NCI-H2227 (cell line): Measurements from ENCODE around the gene PAX3.

Experiments used
- DNase-seq: peaks from one replicate; lab custom pipeline; 2025; ENCODE audit not compliant: unreplicated experiment; lab: John Stamatoyannopoulos, UW

Gene PAX3

DNA sequence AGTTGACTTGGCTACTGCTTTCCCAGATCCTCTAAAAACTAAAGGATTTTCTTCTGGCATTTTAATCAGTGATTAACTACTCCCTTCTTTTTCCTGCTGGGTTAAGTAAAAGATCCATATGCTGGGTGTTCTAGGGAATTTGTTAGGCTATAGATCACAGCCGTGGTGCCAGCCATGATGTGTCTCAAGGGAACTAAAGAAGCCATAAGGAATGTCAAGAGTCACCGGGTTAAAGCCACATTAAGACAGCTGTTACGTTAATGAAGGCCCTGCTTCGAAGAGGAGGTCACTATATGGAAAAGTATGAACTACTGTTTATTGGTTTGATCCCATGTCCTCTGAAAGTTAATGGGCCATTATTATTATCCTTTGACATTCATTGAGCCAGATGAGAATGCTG is 70.7 kb downstream of the PAX3 start:
- no peak for DNase-seq

DNA sequence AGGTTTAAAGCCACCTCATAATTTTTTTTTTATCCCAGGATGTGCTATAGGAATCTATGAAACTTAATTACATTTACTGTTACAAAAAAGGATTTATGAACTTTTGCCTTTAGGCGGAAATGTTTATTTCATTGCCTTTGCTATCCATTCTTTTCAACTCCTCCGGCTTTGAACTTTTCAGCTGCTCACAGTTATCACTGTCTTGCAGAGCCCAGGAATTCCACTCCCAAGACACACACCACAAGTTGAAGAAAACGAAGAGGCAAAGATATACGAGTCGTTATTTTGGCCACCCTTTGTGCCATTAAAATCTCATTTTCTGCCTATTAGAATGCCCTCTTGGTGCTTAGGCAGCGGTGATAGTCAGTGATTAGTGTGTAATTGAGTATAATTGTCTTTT is 80.0 kb downstream of the PAX3 start:
- DNase-seq, result no peak

DNA sequence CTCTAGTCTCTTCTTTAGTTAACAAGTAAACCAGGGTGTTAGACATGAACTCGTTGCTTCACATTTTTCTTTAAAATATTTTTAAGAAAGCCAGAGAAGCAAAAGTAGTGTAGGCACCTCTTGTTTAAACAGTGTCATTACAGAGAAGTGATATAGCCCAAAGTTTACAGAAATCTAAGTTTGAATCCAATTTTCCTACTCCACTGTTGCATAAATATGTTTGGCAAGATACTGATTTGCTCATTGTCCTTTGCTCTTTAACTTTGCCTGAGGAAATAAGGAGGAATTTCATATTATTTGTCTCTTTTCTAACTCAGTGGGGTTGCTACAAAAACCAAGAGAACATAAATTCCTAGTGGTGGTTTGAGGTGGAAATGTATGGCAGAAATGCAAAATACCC is 81.1 kb downstream of the PAX3 start:
- DNase-seq, result no peak

DNA sequence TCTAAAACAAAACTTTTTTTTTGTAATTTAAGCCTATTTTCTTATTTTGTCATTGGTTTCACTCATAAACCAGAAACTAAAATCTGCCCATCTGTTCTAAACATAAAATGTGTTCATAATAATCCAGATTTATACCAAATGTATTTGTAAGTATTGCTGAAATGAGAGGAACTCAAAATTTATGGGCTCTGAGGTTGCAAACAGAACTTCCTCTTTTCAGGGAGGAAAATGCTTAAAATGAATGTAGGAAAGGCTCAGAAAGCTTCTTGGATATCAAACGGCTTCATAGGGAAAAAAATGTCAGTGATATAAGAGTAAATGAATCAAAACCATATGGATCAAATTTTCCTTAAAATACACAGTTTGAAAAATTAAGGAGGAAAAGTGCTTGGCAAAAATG is 83.9 kb downstream of the PAX3 start:
- DNase-seq, result no peak

DNA sequence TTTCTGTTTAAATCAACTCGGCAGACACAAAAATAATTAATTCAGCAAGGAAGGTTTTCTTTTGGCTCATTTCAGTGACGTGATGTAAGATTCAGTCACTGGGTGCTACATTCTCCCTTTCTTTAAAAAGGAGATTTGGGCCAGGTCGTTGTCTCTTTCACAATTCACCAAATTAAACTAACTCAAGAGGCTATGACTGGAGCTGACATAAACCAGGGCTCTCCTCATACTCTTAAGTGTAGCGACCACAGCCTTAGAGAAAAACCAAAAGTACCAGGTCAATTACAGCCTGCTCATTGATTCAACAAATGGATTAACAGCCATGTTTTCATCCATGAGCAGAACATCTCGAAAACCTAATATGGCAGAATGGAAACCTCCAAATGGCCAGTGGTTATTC is 85.7 kb downstream of the PAX3 start:
- DNase-seq, result no peak

DNA sequence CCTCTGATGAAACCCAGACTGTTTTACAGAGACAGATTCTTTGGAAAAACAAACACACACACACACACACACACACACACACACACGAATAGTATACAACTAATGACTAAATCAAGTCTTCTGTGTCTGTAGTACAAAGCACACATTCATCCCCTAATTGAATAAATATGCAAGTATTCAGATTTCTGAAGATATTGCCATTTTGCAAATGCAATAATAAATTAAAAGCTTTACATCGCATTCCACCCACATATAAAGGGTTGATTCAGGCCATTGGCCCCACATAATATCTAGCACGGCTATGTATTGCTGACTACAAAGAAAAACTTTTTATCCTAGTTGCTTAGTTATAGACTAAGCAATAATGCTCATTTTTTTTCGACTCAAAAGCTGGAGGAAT is 86.2 kb downstream of the PAX3 start:
- DNase-seq, result no peak

DNA sequence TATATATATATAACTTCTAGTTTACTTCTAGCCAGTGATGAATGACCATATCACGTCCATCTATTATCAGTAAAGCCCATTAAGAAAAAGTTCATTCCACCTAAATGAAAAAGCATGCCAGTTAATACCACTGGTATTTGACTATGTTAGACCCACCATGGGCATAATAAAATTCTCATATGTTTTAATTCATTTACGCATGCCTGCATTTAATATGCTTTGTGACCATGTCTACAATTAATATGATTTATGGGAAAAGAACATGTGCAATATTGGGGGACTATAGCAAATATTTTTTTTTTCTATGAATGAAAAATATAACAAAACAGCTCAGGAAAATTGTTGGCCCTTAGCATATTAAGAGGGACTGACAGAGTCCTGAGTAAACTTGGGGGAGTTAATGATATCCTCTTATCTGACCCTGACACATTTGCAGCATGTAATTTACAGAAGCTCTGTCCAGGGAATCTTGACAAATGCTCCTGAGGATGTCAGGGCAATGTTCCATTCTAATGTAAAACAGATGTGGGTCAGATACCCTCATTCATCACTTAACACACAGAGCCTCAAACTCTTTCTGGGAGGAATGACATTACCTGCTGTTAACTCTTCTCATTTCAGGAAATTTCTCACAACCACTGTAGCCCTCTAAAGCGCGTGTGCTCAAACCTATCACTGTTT is 90.6 kb downstream of the PAX3 start:
- peak; percentile 9 for DNase-seq

DNA sequence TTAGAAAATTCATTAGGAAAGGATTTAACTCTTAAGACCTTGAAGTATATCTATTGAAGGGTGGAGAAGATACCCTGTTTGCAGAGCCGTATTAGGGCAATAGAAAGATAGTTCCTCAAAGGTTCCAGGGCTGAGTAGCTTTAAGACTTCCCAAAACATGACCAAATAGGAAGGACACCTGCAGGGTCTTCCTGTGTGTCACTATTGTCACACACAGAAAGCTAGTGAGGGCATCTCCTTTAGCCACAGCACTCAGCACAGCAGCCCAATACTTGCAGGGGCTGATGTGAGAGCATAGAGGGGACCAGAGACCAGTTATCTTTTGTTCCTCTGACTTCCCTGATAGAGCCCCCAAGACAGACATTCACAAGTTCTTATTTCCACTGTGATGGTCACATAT is 93.7 kb downstream of the PAX3 start:
- no peak for DNase-seq

DNA sequence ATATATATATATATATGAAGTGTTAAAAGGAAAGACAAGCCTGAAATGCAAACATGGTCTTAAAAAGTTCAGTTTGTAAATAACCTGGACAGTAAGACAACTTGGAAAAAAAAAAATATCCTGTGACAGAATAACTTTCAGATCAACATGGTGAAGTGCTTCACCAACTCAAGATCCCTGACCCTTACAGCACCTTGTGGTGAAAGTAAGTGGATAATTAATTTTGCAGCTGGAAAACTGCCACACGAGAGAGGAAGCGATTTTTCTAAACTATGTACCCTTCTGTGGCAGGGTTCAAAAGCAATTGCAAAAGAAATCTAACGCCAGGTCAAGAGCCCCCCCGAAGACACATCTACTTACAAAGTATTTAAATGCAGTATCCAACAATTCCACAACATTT is 95.8 kb downstream of the PAX3 start:
- DNase-seq, result no peak

DNA sequence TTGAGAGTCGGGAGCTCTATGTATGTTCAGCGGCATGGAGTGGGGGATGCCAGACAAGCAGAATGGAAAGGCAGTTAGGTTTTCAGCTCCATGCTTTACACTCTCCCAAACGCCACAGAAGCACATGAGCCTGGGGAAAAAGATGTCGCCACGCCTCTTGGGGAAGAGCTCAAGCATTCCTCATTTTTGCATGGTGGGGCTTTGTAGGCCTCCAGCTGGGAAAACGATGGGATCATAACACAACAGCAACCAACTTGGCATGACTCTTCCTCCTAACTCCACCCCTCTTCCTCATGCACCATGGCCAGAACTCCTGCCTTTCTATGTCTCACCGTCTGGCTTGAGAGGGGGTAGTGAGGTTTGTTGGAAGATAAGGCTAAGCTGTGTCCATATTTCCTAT is 102.6 kb downstream of the PAX3 start:
- no peak for DNase-seq

DNA sequence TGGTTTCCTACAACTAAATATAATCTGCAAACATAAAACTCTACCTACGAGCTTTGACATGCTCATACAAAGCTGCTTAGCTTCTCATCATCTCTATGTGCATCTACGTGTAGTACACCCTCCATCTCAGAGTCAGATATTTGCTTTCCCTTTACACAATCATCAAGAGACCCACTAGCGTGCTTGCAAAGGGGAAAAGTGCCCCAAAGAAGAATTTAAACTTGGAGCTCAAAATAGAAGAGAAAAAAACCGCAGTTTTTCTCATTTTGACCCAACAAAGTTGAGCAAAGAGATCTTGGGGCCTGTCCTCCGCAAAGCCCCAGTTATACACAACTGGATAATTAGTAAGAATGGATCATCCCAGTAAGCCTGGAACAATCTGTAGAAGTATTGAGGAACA is 104.1 kb downstream of the PAX3 start:
- DNase-seq, result no peak

DNA sequence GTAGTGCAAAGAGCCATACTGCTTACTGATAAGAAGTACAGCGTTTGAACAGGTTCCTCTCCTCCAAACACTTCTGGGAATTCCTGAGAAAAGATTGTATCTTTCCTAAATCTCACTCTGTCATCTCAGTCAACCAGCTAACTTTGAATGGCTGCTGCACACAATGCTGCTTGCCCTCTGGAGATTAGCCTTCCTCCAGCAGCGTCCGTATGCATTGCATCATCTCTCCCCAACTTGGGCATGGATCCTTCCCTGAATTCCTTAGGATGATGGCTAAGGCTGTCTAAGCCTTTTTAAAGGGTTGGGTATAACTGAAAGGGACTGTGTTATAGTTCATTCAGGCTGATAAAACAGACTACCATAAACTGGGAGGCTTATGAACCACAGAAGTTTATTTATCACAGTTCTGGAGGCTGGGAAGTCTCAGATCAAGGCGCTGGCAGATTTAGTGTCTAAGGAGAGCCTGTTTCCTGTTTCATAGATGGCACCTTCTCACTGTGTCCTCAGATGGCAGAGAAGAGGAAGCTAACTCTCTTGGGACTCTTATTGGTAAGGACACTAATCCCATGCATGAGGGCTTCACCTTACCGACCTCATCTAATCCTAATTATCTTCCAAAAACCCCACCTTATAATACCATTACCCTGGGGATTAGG is 105.3 kb downstream of the PAX3 start:
- no peak for DNase-seq

DNA sequence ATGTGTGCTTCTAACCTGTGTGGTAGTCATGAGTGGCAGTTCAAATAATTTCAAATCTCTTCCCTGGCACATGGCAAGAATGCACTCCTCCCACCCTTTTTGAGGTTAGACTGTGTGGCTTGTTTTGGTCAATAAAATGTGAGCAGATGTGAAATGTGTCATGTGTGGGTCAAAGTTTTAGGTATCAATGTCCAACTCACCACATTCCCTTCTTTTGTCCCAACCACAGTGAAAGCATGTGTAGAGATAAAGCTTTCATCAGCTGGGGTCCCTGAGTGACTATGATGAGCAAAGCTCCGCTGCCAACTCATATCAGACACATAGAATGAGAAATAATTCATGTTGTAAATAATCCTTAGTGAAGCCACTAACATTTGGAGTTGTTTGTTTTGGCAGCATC is 118.2 kb downstream of the PAX3 start:
- DNase-seq, result no peak

DNA sequence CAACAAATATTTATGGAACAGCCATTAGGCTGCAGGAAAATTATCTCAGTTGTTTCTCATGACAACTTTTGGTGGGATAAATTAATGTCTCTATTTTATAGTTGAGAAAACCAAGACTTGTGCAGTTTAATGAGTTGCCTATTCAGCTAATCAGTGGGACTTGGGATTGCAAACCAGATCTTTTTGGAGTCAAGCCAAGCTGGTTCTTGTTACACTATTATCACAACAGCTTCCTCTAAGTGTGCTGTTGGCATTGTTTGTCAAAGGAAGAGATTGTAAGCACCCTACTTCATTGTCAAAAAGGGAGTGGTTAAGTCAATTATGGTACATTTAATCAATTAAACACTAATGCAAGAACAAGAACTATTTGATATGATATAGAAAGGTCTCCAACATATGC is 119.2 kb downstream of the PAX3 start:
- DNase-seq, result no peak

DNA sequence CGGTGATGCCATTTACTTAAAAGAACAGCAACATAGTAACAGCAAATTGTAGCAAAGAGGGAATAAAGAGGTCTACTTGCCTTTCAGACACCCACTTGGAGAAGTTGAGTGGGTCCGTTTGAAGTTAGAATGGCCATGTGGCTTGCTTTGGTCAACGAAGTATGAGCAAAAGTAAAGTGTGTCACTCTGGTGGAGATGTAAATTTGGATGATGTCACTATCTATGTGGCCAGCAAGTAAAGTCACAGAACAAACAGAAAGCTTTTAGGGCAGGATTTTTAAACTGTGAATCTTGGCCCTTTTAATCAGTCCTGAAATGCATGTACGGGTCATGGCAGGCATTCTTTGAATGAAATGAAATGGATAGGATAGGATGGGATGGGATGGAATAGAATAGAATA is 120.3 kb downstream of the PAX3 start:
- DNase-seq, result no peak

DNA sequence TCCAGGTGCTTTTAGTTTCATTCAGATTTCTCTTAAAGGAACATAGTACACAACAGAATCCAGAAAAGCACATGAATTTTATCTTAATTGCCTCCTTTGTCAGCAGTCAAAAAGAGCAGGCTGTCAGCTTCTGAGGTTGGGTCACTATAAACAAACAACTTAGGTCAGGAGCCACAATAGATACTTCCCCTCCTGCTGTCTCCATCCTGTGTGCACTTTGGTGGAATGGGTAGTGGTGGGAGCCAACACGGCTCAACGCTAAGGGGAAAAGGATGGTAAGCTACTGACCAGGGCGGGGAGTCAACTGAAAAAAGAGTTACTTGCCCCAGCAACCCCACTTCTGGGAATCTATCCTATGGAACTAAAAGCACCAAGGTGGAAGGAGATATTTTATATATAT is 121.9 kb downstream of the PAX3 start:
- peak; percentile 65 for DNase-seq

DNA sequence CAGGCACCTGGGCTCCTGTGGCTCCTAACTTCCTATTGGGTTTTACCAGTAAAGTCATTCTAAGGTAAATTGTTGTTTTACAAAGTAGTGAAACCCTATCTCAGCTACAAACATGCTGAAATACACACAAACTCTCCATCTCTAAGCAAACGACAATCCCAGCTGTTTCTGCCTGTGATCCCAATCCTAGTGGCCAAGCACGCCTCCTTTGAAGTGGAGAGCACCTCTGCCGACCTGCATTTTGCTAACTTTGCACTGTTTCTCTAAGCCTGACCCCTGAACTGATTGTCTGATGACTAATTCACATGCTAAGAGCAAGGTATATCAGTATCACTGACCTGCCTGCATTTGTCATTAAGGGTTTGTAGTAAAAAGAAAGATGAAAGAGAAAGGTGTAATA is 124.3 kb downstream of the PAX3 start:
- no peak for DNase-seq

DNA sequence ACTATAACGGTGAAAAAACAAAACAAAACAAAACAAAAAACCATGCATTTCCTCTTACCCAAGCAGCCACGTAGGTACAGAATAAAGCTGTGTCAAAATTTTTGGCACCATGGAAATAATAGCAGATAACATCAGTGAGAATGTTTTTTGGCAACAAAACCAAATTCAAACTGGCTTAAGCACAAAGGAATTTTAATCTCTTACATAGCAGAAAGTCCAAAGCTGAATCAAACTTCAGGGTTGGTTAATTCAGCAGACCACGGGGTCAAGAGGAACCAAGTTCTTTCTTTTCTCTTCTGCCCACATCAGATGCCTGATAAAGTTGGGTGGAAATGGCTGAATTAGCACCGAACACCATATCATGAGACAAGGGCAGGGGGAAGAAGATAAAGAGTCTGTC is 129.5 kb downstream of the PAX3 start:
- DNase-seq, result no peak

DNA sequence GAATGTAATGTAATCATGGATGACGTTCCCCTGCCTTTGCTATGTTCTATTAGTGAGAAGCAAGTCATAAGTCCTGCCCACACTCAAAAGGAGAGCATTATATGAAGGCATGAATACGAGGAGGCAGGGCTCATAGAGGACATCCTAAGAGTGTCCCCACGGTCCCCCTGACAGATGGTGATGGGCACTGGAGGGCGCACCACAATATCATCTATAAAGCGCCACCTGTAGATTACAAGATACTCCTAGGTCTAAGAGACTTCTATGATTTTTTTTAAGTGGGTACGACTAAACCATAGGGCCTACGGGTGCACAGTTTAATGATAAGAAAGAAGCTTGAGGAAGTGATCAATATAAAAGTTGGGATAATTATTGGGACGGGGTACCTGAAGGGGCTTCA is 131.0 kb downstream of the PAX3 start:
- DNase-seq, result no peak

DNA sequence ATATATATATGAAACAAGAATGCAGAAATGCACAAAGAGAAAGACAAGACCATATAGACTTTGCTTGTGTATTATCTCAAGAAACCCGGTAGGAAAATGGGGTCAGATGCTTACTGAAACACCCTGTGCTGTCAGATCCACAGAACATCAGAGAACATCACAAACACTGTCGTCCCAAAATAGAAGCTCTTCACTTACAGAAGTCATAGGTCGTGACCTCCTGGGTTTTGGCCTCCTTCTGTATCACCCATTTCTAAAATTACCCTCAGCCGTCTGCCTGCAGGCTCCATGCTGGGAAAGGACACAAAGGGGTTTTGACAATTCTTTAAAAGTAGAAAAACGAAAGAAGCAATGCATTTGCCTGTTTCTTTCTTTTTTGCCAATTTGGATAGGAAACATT is 137.9 kb downstream of the PAX3 start:
- DNase-seq, result no peak

DNA sequence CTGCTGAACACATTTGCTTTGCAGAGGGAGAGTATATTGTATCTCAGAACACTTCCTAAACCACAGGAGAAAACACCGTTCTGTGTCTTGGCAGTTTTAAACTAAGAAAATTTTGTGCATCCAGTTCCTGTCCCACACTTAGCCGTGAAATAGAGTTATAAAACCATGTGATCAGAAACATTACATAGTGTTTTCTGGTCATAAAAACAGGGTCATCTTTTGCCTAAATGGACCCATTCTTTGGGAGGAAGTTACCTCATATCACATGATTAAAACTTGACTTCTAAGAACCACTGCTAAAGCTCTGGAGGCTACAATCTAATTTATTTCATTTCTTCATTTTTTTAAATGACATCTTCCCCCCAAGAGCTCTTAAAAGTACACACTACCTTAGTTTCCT is 138.7 kb downstream of the PAX3 start:
- DNase-seq, result no peak

DNA sequence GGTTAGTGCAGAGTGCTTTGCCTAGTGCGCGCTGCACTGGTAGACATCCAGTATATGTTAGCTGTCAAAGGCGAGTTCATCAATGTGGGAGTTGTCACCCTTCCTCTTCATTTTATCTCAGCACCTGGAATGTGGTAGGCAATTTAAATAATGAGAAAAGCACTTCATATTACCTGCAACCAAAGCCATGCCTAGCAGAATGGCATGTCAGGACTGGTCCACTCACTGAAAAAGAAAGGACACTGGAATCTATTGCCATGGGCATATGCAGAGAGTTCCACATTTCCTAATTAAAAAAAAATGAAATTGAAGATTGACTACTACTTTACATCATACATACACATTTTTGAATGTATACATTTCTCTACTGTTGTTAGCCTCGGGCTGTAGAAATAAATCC is 139.6 kb downstream of the PAX3 start:
- DNase-seq, result no peak

DNA sequence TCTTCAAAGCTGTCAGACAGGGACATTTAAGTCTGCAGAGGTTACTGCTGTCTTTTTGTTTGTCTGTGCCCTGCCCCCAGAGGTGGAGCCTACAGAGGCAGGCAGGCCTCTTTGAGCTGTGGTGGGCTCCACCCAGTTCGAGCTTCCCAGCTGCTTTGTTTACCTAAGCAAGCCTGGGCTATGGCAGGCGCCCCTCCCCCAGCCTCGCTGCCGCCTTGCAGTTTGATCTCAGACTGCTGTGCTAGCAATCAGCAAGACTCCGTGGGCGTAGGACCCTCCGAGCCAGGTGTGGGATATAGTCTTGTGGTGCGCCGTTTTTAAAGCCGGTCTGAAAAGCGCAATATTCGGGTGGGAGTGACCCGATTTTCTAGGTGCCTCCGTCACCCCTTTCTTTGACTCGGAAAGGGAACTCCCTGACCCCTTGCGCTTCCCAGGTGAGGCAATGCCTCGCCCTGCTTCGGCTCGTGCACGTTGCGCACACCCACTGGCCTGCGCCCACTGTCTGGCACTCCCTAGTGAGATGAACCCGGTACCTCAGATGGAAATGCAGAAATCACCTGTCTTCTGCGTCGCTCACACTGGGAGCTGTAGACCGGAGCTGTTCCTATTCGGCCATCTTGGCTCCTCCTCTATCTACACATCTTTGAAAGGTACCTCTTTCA is 143.7 kb downstream of the PAX3 start:
- DNase-seq, result peak; percentile 12
